ENCODE results near the gene CFAP61. TPM values are rescaled to one million over a fixed set of nuclear protein-coding genes. Genes with fewer than 3 reads are reported as not detected.

The CFAP61 gene
- total RNA-seq, 1 experiment from 2014 or later: 0.35 TPM

DNA sequence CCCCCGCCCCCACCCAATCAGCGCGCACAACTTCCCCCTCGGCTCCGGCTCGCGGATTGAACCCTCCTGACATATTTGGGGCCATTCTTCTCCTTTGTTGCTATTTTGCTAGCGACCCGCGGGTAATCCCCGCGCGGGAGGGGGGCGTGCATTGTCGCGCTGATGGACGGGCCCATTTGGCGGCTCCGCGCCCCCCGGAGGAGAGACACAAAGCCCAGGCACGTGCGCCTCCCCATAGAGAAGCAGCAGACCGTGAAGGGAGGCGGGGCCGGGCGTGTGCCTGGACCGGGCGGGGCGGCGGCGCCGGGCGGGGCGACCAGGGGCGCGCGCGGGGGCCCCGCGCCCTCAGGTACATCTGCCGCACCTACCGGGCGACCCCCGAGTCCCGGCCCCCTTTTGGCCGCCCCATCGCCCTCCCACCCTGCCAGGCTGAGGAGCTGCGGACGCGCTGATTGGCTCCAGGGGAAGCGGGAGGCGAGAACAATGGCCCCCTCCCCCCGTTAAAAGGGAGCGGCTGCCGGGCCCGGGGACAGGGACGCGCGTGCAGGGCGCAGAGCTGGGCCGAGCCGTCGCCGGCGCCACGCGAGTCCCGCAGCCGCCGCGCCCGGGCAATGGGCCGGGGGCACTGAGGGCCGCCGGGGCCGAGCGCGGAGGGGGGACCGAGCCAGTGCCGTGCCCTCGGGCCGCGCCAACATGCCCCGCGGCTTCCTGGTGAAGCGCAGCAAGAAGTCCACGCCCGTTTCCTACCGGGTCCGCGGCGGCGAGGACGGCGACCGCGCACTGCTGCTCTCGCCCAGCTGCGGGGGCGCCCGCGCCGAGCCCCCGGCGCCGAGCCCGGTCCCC is 315.5 kb downstream of the CFAP61 start, which contains the start of gene INSM1:
TSS of gene INSM1 (plus strand) at position 530 of the 843 bp plus-strand sequence. CDS start at position 694, 164 bp downstream.
- Histone ChIP-seq H3K36me3 (replicated peaks; ENCODE audit: control insufficient read depth, insufficient read depth, low read length) (no peaks in the 10 kb centered on the region), H3K4me3 (ENCODE audit: insufficient read depth, low read depth, low read length) (peak within 1 kb of the TSS; percentile 36), H3K27me3 (ENCODE audit: control insufficient read depth, insufficient read depth, low read length) (peaks cover 82% of the 10 kb centered on the region)
- DNase-seq: peak; percentile 91

- H3K4me3 ChIP-seq (ENCODE audit: insufficient read depth, low read depth, low read length): peak overlapping the region; percentile 36
- peaks cover 82% of the 10 kb centered on the region for H3K27me3 ChIP-seq (ENCODE audit: control insufficient read depth, insufficient read depth, low read length)
- DNase-seq: peak; percentile 79
- H3K36me3 ChIP-seq (replicated peaks; ENCODE audit: control insufficient read depth, insufficient read depth, low read length): no peaks in the 10 kb centered on the region
Measured at GRCh38 chr20:20368418-20369249, 316.3 kb downstream of the CFAP61 start.

GRCh38 chr20:20369250-20370093 is 317.1 kb downstream of the CFAP61 start:
- Histone ChIP-seq H3K27me3 (ENCODE audit: control insufficient read depth, insufficient read depth, low read length) (peaks cover 75% of the 10 kb centered on the region), H3K4me3 (ENCODE audit: insufficient read depth, low read depth, low read length) (peak overlapping the region; percentile 36), H3K36me3 (replicated peaks; ENCODE audit: control insufficient read depth, insufficient read depth, low read length) (no peaks in the 10 kb centered on the region)
- DNase-seq: peak; percentile 82

GRCh38 chr20:20370094-20370575 is 317.8 kb downstream of the CFAP61 start:
- Histone ChIP-seq H3K4me3 (ENCODE audit: insufficient read depth, low read depth, low read length) (peak overlapping the region; percentile 36), H3K27me3 (ENCODE audit: control insufficient read depth, insufficient read depth, low read length) (peaks cover 69% of the 10 kb centered on the region), H3K36me3 (replicated peaks; ENCODE audit: control insufficient read depth, insufficient read depth, low read length) (no peaks in the 10 kb centered on the region)
- no peak for DNase-seq

- Histone ChIP-seq H3K27me3 (ENCODE audit: control insufficient read depth, insufficient read depth, low read length) (peaks cover 59% of the 10 kb centered on the region), H3K4me3 (ENCODE audit: insufficient read depth, low read depth, low read length) (no peak overlapping the region), H3K36me3 (replicated peaks; ENCODE audit: control insufficient read depth, insufficient read depth, low read length) (no peaks in the 10 kb centered on the region)
- DNase-seq: peak; percentile 57
Measured at GRCh38 chr20:20371083-20371482, 318.8 kb downstream of the CFAP61 start.

GRCh38 chr20:20371681-20372080 is 319.3 kb downstream of the CFAP61 start:
- Histone ChIP-seq H3K27me3 (ENCODE audit: control insufficient read depth, insufficient read depth, low read length) (peaks cover 53% of the 10 kb centered on the region), H3K36me3 (replicated peaks; ENCODE audit: control insufficient read depth, insufficient read depth, low read length) (no peaks in the 10 kb centered on the region), H3K4me3 (ENCODE audit: insufficient read depth, low read depth, low read length) (no peak overlapping the region)
- peak; percentile 70 for DNase-seq

GRCh38 chr20:20373091-20373571 is 320.8 kb downstream of the CFAP61 start:
- Histone ChIP-seq H3K36me3 (replicated peaks; ENCODE audit: control insufficient read depth, insufficient read depth, low read length) (no peaks in the 10 kb centered on the region), H3K4me3 (ENCODE audit: insufficient read depth, low read depth, low read length) (no peak overlapping the region), H3K27me3 (ENCODE audit: control insufficient read depth, insufficient read depth, low read length) (peaks cover 43% of the 10 kb centered on the region)
- no peak for DNase-seq

GRCh38 chr20:20375862-20376261 is 323.5 kb downstream of the CFAP61 start:
- Histone ChIP-seq H3K36me3 (replicated peaks; ENCODE audit: control insufficient read depth, insufficient read depth, low read length) (no peaks in the 10 kb centered on the region), H3K4me3 (ENCODE audit: insufficient read depth, low read depth, low read length) (no peak overlapping the region), H3K27me3 (ENCODE audit: control insufficient read depth, insufficient read depth, low read length) (peaks cover 18% of the 10 kb centered on the region)
- DNase-seq: no peak

DNA sequence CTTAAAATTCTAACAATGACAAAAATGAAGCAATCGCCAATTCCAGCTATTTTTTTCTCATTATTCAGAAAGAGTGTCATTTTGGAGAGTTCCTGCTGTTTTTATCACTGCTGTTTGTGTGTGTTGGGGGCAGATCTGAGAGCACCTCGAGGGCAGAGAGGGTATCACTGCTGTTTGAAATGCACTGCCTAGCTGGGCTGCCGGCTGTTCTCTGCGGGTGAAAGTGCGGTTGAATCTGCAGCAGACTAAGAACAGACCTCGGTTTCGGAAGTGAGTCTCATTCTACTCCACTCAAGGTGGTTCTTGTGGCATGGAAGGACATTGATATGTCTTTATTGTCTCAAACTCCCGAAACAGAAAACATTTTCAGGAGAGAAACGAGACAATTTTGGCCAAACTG is 333.9 kb downstream of the CFAP61 start:
- DNase-seq: no peak
- Histone ChIP-seq H3K4me3 (ENCODE audit: insufficient read depth, low read depth, low read length) (no peak overlapping the region), H3K27me3 (ENCODE audit: control insufficient read depth, insufficient read depth, low read length) (no peaks in the 10 kb centered on the region), H3K36me3 (replicated peaks; ENCODE audit: control insufficient read depth, insufficient read depth, low read length) (no peaks in the 10 kb centered on the region)

DNA sequence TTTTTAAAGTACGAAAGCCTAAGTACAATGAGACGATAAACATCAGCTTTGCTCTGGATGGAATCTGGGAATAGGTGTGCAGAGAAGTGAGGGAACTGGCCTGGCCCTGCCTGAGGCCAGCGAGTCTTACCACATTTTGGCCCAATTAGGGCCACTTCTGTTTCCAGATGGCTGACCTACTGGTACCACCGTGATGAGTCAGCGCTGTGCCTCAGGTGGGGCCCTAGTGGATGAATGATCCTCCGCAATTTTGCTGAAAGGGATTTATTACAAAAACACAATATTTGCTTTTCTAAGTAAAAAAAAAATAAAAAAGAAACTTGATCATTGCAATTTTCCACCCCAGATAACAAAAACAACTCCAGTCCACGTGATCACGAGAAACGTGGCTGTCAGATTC is 338.1 kb downstream of the CFAP61 start:
- Histone ChIP-seq H3K27me3 (ENCODE audit: control insufficient read depth, insufficient read depth, low read length) (no peaks in the 10 kb centered on the region), H3K36me3 (replicated peaks; ENCODE audit: control insufficient read depth, insufficient read depth, low read length) (no peaks in the 10 kb centered on the region), H3K4me3 (ENCODE audit: insufficient read depth, low read depth, low read length) (no peak overlapping the region)
- no peak for DNase-seq

- Histone ChIP-seq H3K27me3 (ENCODE audit: control insufficient read depth, insufficient read depth, low read length) (no peaks in the 10 kb centered on the region), H3K4me3 (ENCODE audit: insufficient read depth, low read depth, low read length) (no peak overlapping the region), H3K36me3 (replicated peaks; ENCODE audit: control insufficient read depth, insufficient read depth, low read length) (no peaks in the 10 kb centered on the region)
- DNase-seq: no peak
Measured at GRCh38 chr20:20391115-20391514, 338.8 kb downstream of the CFAP61 start.

GRCh38 chr20:20391766-20392165 is 339.4 kb downstream of the CFAP61 start:
- Histone ChIP-seq H3K4me3 (ENCODE audit: insufficient read depth, low read depth, low read length) (no peak overlapping the region), H3K27me3 (ENCODE audit: control insufficient read depth, insufficient read depth, low read length) (no peaks in the 10 kb centered on the region), H3K36me3 (replicated peaks; ENCODE audit: control insufficient read depth, insufficient read depth, low read length) (no peaks in the 10 kb centered on the region)
- peak; percentile 43 for DNase-seq

DNA sequence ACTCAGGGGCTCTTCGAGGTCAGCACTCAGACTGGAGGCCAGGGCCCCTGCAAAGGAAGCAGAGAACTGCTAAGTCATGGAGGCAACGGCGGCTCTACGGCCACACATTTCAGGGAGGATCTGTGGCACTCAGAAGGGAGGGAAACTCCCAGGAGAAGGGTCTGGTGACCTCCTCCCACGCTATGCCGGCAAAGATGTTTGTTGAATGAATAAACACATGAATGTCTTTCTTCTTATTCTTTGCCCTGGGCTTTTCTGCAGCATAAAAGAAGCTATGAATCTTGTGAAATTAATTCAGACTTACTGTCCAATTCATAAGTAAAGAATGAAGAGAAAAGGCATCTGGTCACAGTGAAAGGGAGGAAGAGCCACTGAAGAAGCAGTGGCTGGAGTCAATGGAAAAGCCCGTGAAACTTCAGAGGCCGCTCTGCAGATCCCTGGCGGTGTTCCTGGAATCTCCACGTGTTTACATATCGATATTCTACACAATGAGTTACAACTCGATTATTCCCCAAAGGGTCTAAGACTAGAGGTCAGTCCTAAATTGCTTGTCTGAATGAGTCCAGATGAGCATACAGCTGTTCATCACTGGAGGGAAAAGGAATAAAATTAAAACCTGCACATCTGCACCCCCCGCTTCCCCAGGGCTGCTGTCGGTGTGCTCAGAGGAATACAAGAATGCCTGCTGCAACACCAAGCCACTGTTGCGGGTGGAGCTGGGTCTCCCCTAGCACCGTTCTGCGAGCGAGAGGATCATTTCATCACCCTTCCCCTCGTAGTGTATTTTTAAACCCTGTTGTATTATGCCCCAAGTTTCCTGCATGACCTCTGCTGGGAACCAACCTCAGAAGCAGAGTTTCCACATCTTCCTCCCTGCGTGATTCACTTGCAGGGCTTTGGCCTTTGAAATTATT is 341.1 kb downstream of the CFAP61 start:
- Histone ChIP-seq H3K27me3 (ENCODE audit: control insufficient read depth, insufficient read depth, low read length) (no peaks in the 10 kb centered on the region), H3K36me3 (replicated peaks; ENCODE audit: control insufficient read depth, insufficient read depth, low read length) (no peaks in the 10 kb centered on the region), H3K4me3 (ENCODE audit: insufficient read depth, low read depth, low read length) (no peak overlapping the region)
- no peak for DNase-seq
